Ovary (tissue), 3 donors: ENCODE measurements around the gene CACNG5.

ENCODE experiments used
- CTCF ChIP-seq, 3 donors: fragments of 450-650 bp in 2 of 3; fragments of 200-600 bp in 1 of 3; IDR thresholded peaks; one replicate each; pipeline versions ENCODE4 v1.5.1 to v1.8.0; 2016 to 2022; ENCODE audit warnings: antibody characterized with exemption in 3 of 3, mild to moderate bottlenecking in 1 of 3
- EP300 ChIP-seq: sonication (generic); formaldehyde crosslinking; IDR thresholded peaks from one replicate; pipeline ENCODE4 v1.6.1; 2017; ENCODE audit warnings: antibody characterized with exemption
- POLR2A ChIP-seq: fragments of 450-650 bp; IDR thresholded peaks from one replicate; pipeline ENCODE4 v1.6.1; 2017; ENCODE audit warnings: antibody characterized with exemption, mild to moderate bottlenecking, moderate library complexity
- donor health status: DM: no; HTN: no; CAD: no.

- no peak for TF ChIP-seq POLR2A
- no peak for TF ChIP-seq CTCF (IDR thresholded peaks at IDR 0.05)
- TF ChIP-seq EP300: no peak
Observed at GRCh38 chr17:66892246-66892645, 57.3 kb downstream of the CACNG5 start.
